GM23338 (cell line): ENCODE measurements around the gene ATP12A. TPM values are rescaled to one million over a fixed set of nuclear protein-coding genes. Genes with fewer than 3 reads are reported as not detected.

Experiments
- ATAC-seq: fragments of 200-7000 bp; cut with Tn5 transposase; 3 replicates; pipeline ENCODE4 v1.9.1; 2020
- DNase-seq: peaks from one replicate; pipeline ENCODE4 v3.0.0-alpha.2; 2015; ENCODE audit warnings: low spot score
- H2AFZ ChIP-seq: fragments of 200-600 bp; sonication (generic); 2 replicates; pipeline ENCODE4 v1.8.0; 2016; ENCODE audit warnings: antibody characterized with exemption, mild to moderate bottlenecking, moderate library complexity
- H3F3A ChIP-seq: fragments of 200-600 bp; sonication (generic); replicated peaks from 2 replicates; pipeline ENCODE4 v1.8.0; 2017; ENCODE audit warnings: antibody characterized with exemption, mixed run types, low read depth
- H3K27ac ChIP-seq: fragments of 200-600 bp; sonication (generic); 2 replicates; pipeline ENCODE4 v1.6.1; 2016; ENCODE audit warnings: low read depth
- H3K27me3 ChIP-seq: fragments of 200-600 bp; sonication (generic); 2 replicates; pipeline ENCODE4 v1.8.0; 2016; ENCODE audit warnings: mild to moderate bottlenecking, mixed run types, moderate library complexity; ENCODE audit not compliant: insufficient read depth
- H3K36me3 ChIP-seq: fragments of 200-600 bp; sonication (generic); 2 replicates; pipeline ENCODE4 v1.8.0; 2016; ENCODE audit warnings: mild to moderate bottlenecking; ENCODE audit not compliant: insufficient read depth
- H3K4me1 ChIP-seq: fragments of 200-600 bp; sonication (generic); 2 replicates; pipeline ENCODE4 v1.8.0; 2016; ENCODE audit warnings: mild to moderate bottlenecking, moderate library complexity; ENCODE audit not compliant: insufficient read depth
- H3K4me2 ChIP-seq: fragments of 200-600 bp; sonication (generic); 2 replicates; pipeline ENCODE4 v1.7.1; 2017; ENCODE audit warnings: mixed run types
- H3K4me3 ChIP-seq: fragments of 200-600 bp; sonication (generic); 2 replicates; pipeline ENCODE4 v1.6.1; 2016; ENCODE audit warnings: mixed run types
- H3K79me2 ChIP-seq: fragments of 200-600 bp; sonication (generic); replicated peaks from 2 replicates; pipeline ENCODE4 v1.8.0; 2017; ENCODE audit warnings: mild to moderate bottlenecking; ENCODE audit not compliant: insufficient read depth
- H3K9me2 ChIP-seq: fragments of 200-600 bp; sonication (generic); 2 replicates; pipeline ENCODE4 v1.8.0; 2017; ENCODE audit not compliant: insufficient read depth
- H4K20me1 ChIP-seq: fragments of 200-600 bp; sonication (generic); replicated peaks from 2 replicates; pipeline ENCODE4 v1.8.0; 2017; ENCODE audit warnings: mild to moderate bottlenecking; ENCODE audit not compliant: insufficient read depth
- H3K27ac Mint-ChIP-seq: 2 replicates; pipeline ENCODE4 v1.8.0; 2020; ENCODE audit warnings: inconsistent platforms, mild to moderate bottlenecking, moderate library complexity, mixed read lengths
- H3K27me3 Mint-ChIP-seq: 3 replicates; pipeline ENCODE4 v1.8.0; 2022; ENCODE audit warnings: low read depth, mild to moderate bottlenecking, moderate library complexity, mixed read lengths, inconsistent platforms; ENCODE audit not compliant: insufficient read depth, poor library complexity
- H3K36me3 Mint-ChIP-seq: 3 replicates; pipeline ENCODE4 v1.8.0; 2021; ENCODE audit warnings: low read depth, mild to moderate bottlenecking, inconsistent platforms, moderate library complexity, mixed read lengths
- H3K4me1 Mint-ChIP-seq: 3 replicates; pipeline ENCODE4 v1.8.0; 2020; ENCODE audit warnings: mild to moderate bottlenecking, inconsistent platforms, mixed read lengths
- H3K4me3 Mint-ChIP-seq: 3 replicates; pipeline ENCODE4 v1.8.0; 2021; ENCODE audit warnings: moderate library complexity, mild to moderate bottlenecking, inconsistent platforms, mixed read lengths
- H3K9me3 Mint-ChIP-seq: 3 replicates; pipeline ENCODE4 v1.8.0; 2020; ENCODE audit warnings: moderate library complexity, mild to moderate bottlenecking, inconsistent platforms, mixed read lengths
- CREB1 ChIP-seq: fragments of 250-450 bp; sonication (Bioruptor Pico); IDR thresholded peaks from 2 replicates; pipeline ENCODE4 v1.5.0; 2020; ENCODE audit warnings: low read depth, mild to moderate bottlenecking, moderate library complexity
- CTCF ChIP-seq, 2 experiments: fragments of 200-600 bp in 1 of 2; sonication (generic) in 1 of 2; conservative IDR thresholded peaks; 2 replicates each; pipeline versions ENCODE4 v1.5.1 to v1.6.1; 2016 to 2017; ENCODE audit warnings: antibody characterized with exemption in 2 of 2, low read depth in 2 of 2, mild to moderate bottlenecking in 2 of 2, moderate library complexity in 1 of 2
- ETS1 ChIP-seq: IDR thresholded peaks from 2 replicates; pipeline ENCODE4 v1.6.1; 2016; ENCODE audit warnings: antibody characterized with exemption
- EZH2 ChIP-seq: fragments of 200-600 bp; sonication (generic); IDR thresholded peaks from one replicate; pipeline ENCODE4 v1.8.0; 2017; ENCODE audit warnings: antibody characterized with exemption, mild to moderate bottlenecking, low read depth; ENCODE audit not compliant: unreplicated experiment
- NANOG ChIP-seq: IDR thresholded peaks from 2 replicates; pipeline ENCODE4 v1.6.1; 2016; ENCODE audit warnings: antibody characterized with exemption, borderline replicate concordance
- POLR2AphosphoS5 ChIP-seq: IDR thresholded peaks from 2 replicates; pipeline ENCODE4 v1.6.1; 2016; ENCODE audit warnings: antibody characterized with exemption, low read depth
- REST ChIP-seq: IDR thresholded peaks from one replicate; pipeline ENCODE4 v1.6.1; 2018; ENCODE audit warnings: antibody characterized with exemption; ENCODE audit not compliant: unreplicated experiment
- ZNF114 ChIP-seq: fragments of 250-450 bp; sonication (Bioruptor Pico); IDR thresholded peaks from 2 replicates; pipeline ENCODE4 v1.5.0; 2020; ENCODE audit warnings: mild to moderate bottlenecking, moderate library complexity
- ZNF331 ChIP-seq: fragments of 250-450 bp; sonication (Bioruptor Pico); IDR thresholded peaks from 2 replicates; pipeline ENCODE4 v1.5.0; 2020; ENCODE audit warnings: low read depth, mild to moderate bottlenecking, moderate library complexity
- ZNF462 ChIP-seq: fragments of 250-450 bp; sonication (Bioruptor Pico); IDR thresholded peaks from 2 replicates; pipeline ENCODE4 v1.5.0; 2020; ENCODE audit warnings: mild to moderate bottlenecking, moderate library complexity
- polyA plus RNA-seq: library from polyadenylated mRNA; unstranded; fragments of >200 nt; fragmentation: Nextera tagmentation; extraction: Ambion mirVana; gene quantifications from 2 replicates; pipeline ENCODE4 v1.2.1, GENCODE V29; 2016
- total RNA-seq: library from RNA; depleted of rRNA; stranded (reverse); fragments of >200 nt; shearing (Covaris generic); gene quantifications from 2 replicates; pipeline ENCODE4 v1.2.3, GENCODE V29; 2014

ATP12A gene
- total and polyA plus RNA-seq, 2 experiments from 2014 or later: 0.40 to 1.0 TPM

- no peak for TF ChIP-seq EZH2
- no peak for TF ChIP-seq POLR2AphosphoS5
Measured at GRCh38 chr13:24648271-24648670, 31.9 kb upstream of the ATP12A start (continued).

- H3K4me1 Mint-ChIP-seq: peaks cover 7% of the 10 kb centered on the region
- peaks cover 7% of the 10 kb centered on the region for H3K27me3 Mint-ChIP-seq
- no peaks in the 10 kb centered on the region for H4K20me1 ChIP-seq
- H3K4me3 Mint-ChIP-seq: no peak overlapping the region
- no peaks in the 10 kb centered on the region for H3K79me2 ChIP-seq
- H3K27ac ChIP-seq: no peak overlapping the region
- H3K36me3 Mint-ChIP-seq: no peaks in the 10 kb centered on the region; the same call in 2 of the 3 replicates
- peaks cover 5% of the 10 kb centered on the region; the same call in 1 of the 2 replicates for H3K9me2 ChIP-seq
- ATAC-seq (peak; percentile 32; the same call in 2 of the 3 replicates), DNase-seq (no peak)
- no peak for TF ChIP-seq CTCF (conservative IDR thresholded peaks at IDR 0.05; ENCODE audit: low read depth in 2 of 2)
- TF ChIP-seq POLR2AphosphoS5: no peak
- TF ChIP-seq EZH2: no peak
- no peak for TF ChIP-seq ETS1
- TF ChIP-seq ZNF462 (CRISPR knock-in tag): no peak
- no peak for TF ChIP-seq ZNF331 (CRISPR knock-in tag)
- no peak for TF ChIP-seq REST
- no peak for TF ChIP-seq ZNF114
- no peak for TF ChIP-seq NANOG
- TF ChIP-seq CREB1: no peak
- H3K4me2 ChIP-seq: no peak overlapping the region
- H3K9me3 Mint-ChIP-seq: peaks cover 5% of the 10 kb centered on the region; the same call in 1 of the 3 replicates
- no peaks in the 10 kb centered on the region for H3K27me3 ChIP-seq
- no peaks in the 10 kb centered on the region; the same call in 1 of the 2 replicates for H3K36me3 ChIP-seq
- H3K27ac Mint-ChIP-seq: peak overlapping the region; percentile 43; the same call in 1 of the 2 replicates
- H2AFZ ChIP-seq: peak overlapping the region; percentile 95
- H3K4me1 ChIP-seq: no peaks in the 10 kb centered on the region
- H3F3A ChIP-seq: no peaks in the 10 kb centered on the region
- no peak overlapping the region for H3K4me3 ChIP-seq
Measured at GRCh38 chr13:24648983-24649687, 31.1 kb upstream of the ATP12A start.
